ENCODE results near the gene SLC7A6. TPM values are rescaled to one million over a fixed set of nuclear protein-coding genes. Genes with fewer than 3 reads are reported as not detected.

SLC7A6 gene
- total and polyA plus RNA-seq, 2 of the 8 experiments (the other 6 are each of a cell fraction or from before 2014, with no cell fraction given): 28.0 to 37.8 TPM

GRCh38 chr16:68339214-68339613, 74.9 kb downstream of the SLC7A6 start:
- no peak overlapping the region for H4K5ac ChIP-seq (ENCODE audit: insufficient read length, low read depth, low read length)
- H3K9me3 ChIP-seq (ENCODE audit: insufficient read depth in 2 of 2, low read depth in 1 of 2, low read length in 1 of 2): no peaks in the 10 kb centered on the region
- peaks cover 12 to 44% (median 27%) of the 10 kb centered on the region in 4 experiments for H3K36me3 ChIP-seq (ENCODE audit: control insufficient read depth in 2 of 4, insufficient read depth in 4 of 4, low read length in 3 of 4)
- no peak overlapping the region for H2BK20ac ChIP-seq (ENCODE audit: low read length)
- ChIA-PET POLR2A (ENCODE audit: partially characterized antibody) (interaction anchor here (0.7 to 1.3 kb wide), 3 partner anchors 11 to 30 kb away, joined by 3 to 4 read pairs (median 3); partner anchors contain the start of genes PRMT7 and SLC7A6OS), CTCF (ENCODE audit: partially characterized antibody) (interaction anchor here (0.7 to 2.2 kb wide), 7 partner anchors 9 to 331 kb away, joined by 3 to 8 read pairs (median 3); partner anchors contain the start of gene SLC7A6)
- no peak overlapping the region for H3K23ac ChIP-seq (ENCODE audit: insufficient read length)
- no peak overlapping the region for H3K18ac ChIP-seq (ENCODE audit: extremely low read depth, low read length)
- H3K23me2 ChIP-seq (ENCODE audit: low read depth, low read length): no peaks in the 10 kb centered on the region
- no peak overlapping the region for H2BK12ac ChIP-seq (ENCODE audit: low read depth, low read length)
- no peak overlapping the region for H3K56ac ChIP-seq (replicated peaks; ENCODE audit: insufficient read length, low read depth, low read length)
- 90% methylated on average over 13 of the region's 13 CpGs; no CpG with 5 or more reads in 1 of the 2 experiments for WGBS, 2 experiments (ENCODE audit: extremely low coverage in 1 of 2, insufficient coverage in 1 of 2, insufficient read length in 1 of 2, insufficient replicate concordance in 2 of 2, low coverage in 1 of 2, low lambda C conversion rate in 2 of 2, missing lambda C conversion rate in 1 of 2)
- H2AFZ ChIP-seq (ENCODE audit: low read length): no peak overlapping the region
- FAIRE-seq (no peak), DNase-seq (ENCODE audit: low read depth in 1 of 2, low spot score in 2 of 2) (no peak)
- no peak overlapping the region for H3K4ac ChIP-seq (replicated peaks; ENCODE audit: insufficient read length, low read depth, low read length)
- H4K8ac ChIP-seq (ENCODE audit: extremely low read depth, insufficient read depth, low read length): no peak overlapping the region
- peaks cover 2 to 3% of the 10 kb centered on the region in 2 experiments for H4K20me1 ChIP-seq (replicated peaks in 1 of 2; ENCODE audit: control insufficient read depth in 1 of 2, insufficient read depth in 2 of 2, low read length in 2 of 2)
- no peaks in the 10 kb centered on the region; the same call in 1 of the 2 replicates for H3K79me1 ChIP-seq (ENCODE audit: low read depth, low read length)
- no peak overlapping the region for H2BK120ac ChIP-seq (replicated peaks; ENCODE audit: low read depth, low read length)
- H2BK5ac ChIP-seq (ENCODE audit: low read depth, low read length): no peak overlapping the region
- no peaks in the 10 kb centered on the region for H3K4me1 ChIP-seq (replicated peaks in 1 of 4; ENCODE audit: control insufficient read depth in 3 of 4, insufficient read depth in 4 of 4, low read length in 3 of 4)
- H3K14ac ChIP-seq (ENCODE audit: insufficient read length): no peak overlapping the region
- H4K91ac ChIP-seq (replicated peaks; ENCODE audit: insufficient read length, low read length): no peak overlapping the region
- no peak overlapping the region for H2BK15ac ChIP-seq (ENCODE audit: low read length)
- H3K4me2 ChIP-seq (ENCODE audit: insufficient read depth in 1 of 2, low read depth in 2 of 2, low read length in 2 of 2): no peak overlapping the region
- no peak overlapping the region for H3K27ac ChIP-seq (ENCODE audit: low read depth, low read length)
- H3K79me2 ChIP-seq (ENCODE audit: control insufficient read depth in 1 of 2, insufficient read depth in 2 of 2, low read length in 2 of 2): no peaks in the 10 kb centered on the region
- H3K27me3 ChIP-seq (replicated peaks in 1 of 4; ENCODE audit: control insufficient read depth in 3 of 4, extremely low read depth in 1 of 4, insufficient read depth in 3 of 4, low read length in 3 of 4): no peaks in the 10 kb centered on the region
- H3K9ac ChIP-seq (replicated peaks in 1 of 4; ENCODE audit: extremely low read depth in 1 of 4, low read depth in 3 of 4, low read length in 3 of 4): no peak overlapping the region
- no peak overlapping the region for H2AK5ac ChIP-seq (ENCODE audit: low read depth, low read length)
- no peak overlapping the region for H3K4me3 ChIP-seq (ENCODE audit: extremely low read depth in 1 of 4, insufficient read depth in 2 of 4, low read depth in 3 of 4, low read length in 4 of 4)
- TF ChIP-seq SIN3A (conservative IDR thresholded peaks at IDR 0.05 in 1 of 2, IDR thresholded peaks at IDR 0.05 in 1 of 2; ENCODE audit: low read depth in 1 of 2, low read length in 2 of 2) (no peak), TEAD4 (IDR thresholded peaks at IDR 0.05; ENCODE audit: low read depth, low read length) (no peak), SAP30 (IDR thresholded peaks at IDR 0.05; ENCODE audit: insufficient read depth, insufficient replicate concordance, low read length) (no peak), RXRA (IDR thresholded peaks at IDR 0.05; ENCODE audit: insufficient read depth, low read depth, low read length) (no peak), SIRT6 (IDR thresholded peaks at IDR 0.05; ENCODE audit: low read length) (no peak), MAX (IDR thresholded peaks at IDR 0.05) (no peak), POLR2AphosphoS5 (IDR thresholded peaks at IDR 0.05; ENCODE audit: low read depth, low read length) (no peak), SP1 (IDR thresholded peaks at IDR 0.05; ENCODE audit: low read depth, low read length) (no peak), JUN (IDR thresholded peaks at IDR 0.05; ENCODE audit: low read depth, low read length) (no peak), SP4 (IDR thresholded peaks at IDR 0.05; ENCODE audit: low read length) (no peak)
